Measurements from ENCODE around the gene ABCA3.

- TF ChIP-seq, protein P1, sequence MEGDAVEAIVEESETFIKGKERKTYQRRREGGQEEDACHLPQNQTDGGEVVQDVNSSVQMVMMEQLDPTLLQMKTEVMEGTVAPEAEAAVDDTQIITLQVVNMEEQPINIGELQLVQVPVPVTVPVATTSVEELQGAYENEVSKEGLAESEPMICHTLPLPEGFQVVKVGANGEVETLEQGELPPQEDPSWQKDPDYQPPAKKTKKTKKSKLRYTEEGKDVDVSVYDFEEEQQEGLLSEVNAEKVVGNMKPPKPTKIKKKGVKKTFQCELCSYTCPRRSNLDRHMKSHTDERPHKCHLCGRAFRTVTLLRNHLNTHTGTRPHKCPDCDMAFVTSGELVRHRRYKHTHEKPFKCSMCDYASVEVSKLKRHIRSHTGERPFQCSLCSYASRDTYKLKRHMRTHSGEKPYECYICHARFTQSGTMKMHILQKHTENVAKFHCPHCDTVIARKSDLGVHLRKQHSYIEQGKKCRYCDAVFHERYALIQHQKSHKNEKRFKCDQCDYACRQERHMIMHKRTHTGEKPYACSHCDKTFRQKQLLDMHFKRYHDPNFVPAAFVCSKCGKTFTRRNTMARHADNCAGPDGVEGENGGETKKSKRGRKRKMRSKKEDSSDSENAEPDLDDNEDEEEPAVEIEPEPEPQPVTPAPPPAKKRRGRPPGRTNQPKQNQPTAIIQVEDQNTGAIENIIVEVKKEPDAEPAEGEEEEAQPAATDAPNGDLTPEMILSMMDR (IDR thresholded peaks at IDR 0.05) = no peak
- TF ChIP-seq EZH2 (IDR thresholded peaks at IDR 0.05; ENCODE audit: borderline replicate concordance, insufficient read depth, low read depth, low read length, poor library complexity, severe bottlenecking) = no peak
These were observed 2.7 kb upstream of the ABCA3 start for GRCh38 chr16:2343211-2343610.

Data from B cell (primary cell).